Hematopoietic multipotent progenitor cell treated with erythropoietin and hydrocortisone succinate and interleukin-3 and kit ligand, for 15 days (in vitro differentiated cells): ENCODE measurements around the gene ARHGAP26.

ENCODE experiments used
- DNase-seq: peaks from one replicate; pipeline ENCODE4 v3.0.0-alpha.2; 2015; ENCODE audit warnings: low spot score

The ARHGAP26 gene

DNA sequence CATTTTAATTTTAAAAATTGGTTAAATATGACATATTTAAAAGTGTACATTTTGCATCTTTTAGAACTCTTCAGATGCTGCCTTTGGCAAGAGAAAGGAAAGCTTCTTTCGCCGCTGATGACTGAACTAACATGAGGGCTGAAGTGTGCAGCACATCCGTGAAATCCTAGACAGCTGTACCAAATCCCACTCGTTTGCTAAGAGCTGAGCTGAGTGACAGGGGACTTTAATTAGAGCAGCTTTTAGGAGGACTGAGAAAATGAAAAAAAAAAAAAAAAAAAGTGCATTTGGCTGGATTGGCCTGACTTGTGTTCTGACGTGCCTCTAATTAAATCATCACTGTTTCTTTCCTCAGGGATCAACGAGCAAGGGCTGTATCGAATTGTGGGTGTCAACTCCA, 271.3 kb downstream of the ARHGAP26 start:
- DNase-seq = no peak

DNA sequence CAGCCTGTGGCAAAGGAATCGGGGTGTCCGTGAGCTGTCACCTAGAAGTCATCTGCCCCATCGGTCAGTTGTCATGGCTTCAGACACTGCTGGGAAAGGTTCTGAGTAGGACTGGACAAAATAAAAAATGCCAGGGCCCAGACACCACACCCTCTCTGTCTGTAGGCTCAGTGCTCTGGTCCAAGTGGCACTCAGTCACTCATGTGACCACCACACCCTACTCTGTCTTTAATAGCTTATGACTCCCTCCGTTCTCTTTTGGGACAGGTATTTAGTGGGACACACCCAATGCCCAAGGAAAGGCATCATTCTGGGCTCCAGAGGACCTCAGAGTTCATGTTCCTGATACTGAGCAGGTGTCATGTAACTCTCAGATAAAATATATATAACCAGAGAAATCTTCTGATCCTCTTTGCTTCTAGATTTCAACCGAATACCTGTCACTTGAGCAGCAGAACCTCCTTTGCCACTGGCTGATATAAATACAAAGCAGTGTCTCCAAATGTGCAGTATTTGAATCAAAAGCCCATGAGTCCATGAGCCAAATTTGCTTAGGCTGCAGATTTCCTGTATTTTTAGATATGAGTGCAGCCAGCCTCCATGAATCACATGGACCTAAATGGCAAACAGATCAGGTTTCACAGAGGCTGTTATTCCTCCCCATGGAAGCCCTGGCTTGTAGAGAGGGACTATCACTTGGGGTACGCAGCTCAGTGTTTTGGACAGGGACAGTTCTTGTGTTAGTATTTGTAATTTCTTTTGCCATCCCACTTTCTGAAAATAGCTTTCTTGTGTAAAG, 272.0 kb downstream of the ARHGAP26 start:
- DNase-seq = no peak

DNA sequence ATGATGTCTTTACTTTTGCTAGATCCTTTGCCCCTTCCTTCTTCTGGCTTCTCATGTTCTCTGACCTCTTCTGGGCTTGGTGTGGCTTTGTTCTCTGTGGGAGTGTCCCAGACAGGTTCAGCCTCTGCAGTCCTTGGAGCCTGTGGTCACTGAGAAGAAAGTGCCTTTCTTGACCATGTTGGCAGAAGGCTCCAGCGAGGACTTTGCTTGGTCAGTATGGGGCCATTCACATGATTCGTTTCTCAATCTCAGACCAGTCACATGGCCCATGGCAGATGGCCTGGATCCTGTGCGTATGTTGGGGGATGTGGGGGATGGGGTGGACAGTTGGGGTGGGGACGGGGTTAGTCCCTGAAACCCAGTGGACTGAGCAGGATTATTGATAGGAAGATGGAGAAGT, 274.1 kb downstream of the ARHGAP26 start:
- DNase-seq = no peak

DNA sequence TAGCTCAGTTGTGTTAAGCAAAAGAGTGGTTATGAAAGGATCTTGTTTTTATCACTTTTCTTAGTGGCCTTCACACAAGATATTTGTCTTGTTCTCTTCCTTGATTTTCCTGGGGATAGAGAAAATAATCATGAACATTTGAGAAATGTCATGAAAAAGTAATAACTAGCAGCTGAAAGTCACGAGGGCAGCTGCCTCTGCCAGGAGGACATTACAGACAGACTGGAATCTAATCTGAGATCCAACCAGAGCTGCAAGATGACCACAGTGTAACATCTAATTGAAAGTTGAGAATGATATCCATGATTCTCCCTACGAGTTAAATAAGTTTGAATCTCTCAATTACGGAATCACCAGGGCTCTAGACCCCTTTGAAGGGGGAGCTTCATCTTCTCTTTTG, 274.9 kb downstream of the ARHGAP26 start:
- no peak for DNase-seq

DNA sequence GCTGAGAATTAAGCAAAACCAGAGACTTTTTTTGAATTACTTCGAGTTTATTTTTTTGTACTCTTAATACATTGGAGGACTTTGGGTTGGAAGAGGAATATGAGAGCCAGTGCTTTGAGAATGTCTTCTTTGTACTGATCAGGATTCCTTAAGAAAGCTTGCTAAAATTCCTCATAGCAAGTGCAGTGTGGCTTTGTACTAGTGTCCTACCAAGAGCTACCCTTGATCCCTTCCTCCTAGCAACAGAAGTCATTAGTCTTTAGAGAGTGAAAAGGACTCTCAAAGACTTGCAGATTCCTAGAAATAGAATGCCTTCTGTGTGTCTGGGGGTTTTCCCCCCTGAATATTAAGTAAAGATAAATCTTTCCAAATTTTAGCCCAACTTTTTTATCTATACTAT, 276.1 kb downstream of the ARHGAP26 start:
- DNase-seq = no peak

DNA sequence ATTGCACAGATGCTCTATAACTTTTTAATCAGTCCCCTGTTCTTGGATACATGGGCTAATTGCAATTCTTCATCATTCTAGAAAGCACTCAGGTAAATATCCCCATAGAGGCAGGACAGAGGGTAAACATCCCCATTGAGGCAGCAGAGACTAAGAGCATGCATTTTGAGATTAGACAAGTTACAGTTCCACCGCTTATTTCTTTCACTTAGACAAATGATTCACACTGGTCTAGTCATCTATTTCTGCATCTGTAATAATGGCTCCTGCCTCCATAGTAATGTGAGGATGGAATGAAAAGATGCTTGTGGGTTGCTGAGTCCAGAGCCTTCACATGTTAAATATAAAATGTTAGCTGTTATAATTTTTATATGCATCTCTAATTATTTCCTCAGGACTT, 276.9 kb downstream of the ARHGAP26 start:
- DNase-seq = no peak

DNA sequence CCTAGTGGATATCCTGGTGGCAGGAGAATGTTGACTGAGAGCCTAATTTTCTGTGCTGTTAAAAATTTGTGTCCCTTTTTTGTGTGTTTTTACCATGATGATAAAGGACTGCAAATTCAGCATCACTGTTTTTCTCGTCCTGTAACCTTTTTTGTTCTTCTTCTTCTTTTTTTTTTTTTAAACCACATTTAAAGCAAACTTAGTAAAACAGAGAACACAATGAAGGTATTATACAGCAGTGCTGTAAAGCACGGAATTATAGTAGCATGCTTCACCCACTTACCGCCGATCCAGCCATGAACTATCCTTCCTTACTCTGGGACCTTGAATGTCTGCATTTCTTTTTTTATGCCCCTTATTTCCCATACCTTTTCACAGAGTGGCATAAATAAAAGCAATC, 280.0 kb downstream of the ARHGAP26 start:
- no peak for DNase-seq

DNA sequence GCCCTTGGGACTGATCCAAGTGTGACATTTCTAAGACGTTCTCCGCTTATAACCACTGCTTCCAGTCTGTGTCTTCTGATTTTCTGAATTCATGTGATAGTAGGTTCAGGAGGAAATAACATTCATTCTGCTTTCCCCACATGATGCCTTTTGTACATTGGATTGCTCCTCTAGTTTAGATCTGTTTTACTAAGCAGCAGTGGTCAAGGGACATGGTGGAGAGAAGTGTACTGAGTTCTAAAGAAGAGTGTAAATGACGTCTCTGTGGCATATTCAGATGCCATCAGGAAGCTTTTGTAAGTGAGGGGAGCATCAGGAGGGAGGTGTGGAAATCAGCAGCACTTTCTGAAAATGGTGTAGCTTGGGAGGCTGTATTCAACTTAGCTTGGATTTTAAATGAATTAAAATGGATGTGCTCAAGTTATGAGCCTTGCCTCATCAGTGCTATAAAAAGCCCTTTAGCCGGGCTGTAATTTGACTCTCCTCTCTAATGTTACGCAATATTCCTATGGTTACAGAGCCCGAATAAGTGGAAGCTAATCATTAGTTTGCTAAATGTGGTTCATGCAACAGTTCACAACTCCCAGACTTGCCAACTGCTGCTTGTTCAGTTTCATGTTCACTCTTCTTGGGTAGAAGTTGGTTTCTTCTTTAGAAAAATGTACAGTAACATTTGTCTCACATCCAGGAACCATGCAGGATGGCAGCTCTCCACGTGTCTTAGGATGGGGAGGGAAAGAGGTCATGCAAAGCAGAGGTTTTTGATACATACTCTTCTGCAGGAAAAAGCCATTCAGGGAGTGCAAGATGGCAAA, 281.3 kb downstream of the ARHGAP26 start:
- no peak for DNase-seq

DNA sequence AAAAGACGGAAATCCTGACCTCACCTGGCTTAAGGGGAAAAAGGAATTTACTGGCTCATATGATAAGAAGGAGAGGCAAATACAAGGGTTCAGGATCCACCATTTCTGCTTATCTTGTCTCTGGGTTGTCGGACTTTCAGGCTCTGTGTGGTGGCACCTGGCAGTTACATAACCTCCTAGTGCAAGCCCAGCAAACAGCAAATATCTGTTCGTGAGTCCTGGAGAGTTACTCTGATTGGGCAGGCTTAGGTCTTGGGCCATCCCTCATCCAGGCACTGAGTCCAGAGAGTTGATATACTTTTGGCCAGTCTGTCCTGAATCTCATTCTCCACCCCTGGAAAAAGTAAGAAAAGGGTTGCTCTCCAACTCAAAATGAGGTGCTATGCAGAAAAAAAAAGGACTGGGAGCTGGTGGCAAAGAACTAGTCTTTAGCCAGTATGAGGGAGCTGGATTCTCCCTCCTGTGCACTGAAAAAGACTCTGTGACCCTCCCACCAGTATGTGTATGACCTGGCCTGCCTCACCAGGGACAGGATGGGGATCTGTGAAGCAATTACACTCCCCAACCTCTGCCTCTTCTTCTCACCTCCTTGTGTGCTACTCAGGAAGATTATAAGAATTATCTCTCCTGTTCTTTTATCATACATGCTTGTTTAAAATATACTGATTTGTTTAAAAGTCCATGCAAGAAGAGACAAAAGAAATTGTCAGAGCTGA, 282.9 kb downstream of the ARHGAP26 start:
- no peak for DNase-seq

DNA sequence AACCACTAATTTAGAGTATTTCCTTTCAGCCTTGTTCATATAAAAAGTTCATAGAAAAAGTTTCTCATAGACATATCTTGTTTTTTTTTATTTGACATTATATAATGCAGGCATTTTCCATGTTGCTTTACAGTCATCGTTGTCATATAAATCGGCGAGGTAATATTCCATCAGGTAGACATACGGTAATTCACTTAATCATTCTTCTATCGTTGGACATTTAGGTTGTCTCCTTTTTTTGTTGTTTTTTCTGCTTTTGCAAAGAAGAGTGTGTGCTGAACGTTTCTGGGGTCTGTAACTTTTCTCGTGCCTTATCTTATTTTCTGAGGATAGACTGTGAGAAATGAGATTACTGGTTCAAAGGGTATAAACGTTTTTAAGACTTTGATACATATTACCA, 283.6 kb downstream of the ARHGAP26 start:
- no peak for DNase-seq

DNA sequence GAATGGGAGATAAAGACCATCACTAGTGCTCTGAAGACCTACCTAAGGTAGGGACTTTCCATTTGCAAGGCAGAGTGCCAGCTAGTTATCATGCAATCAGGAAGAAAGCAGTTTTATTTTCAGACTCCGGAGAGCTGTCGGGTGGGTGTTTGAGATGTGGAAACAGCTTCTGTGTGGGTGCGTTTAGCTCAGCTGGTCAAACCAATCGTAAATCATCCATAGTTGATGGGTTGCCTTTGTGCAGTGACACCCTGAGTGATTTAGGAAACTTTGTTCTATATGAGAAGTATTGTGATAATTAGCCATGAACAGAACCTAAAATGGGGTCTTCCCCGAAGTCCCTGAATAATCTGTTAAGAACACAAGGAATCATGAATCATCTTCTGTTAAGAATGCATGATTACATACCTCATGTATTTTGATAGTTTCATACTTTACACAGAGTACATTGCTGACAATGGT, 284.3 kb downstream of the ARHGAP26 start:
- no peak for DNase-seq

DNA sequence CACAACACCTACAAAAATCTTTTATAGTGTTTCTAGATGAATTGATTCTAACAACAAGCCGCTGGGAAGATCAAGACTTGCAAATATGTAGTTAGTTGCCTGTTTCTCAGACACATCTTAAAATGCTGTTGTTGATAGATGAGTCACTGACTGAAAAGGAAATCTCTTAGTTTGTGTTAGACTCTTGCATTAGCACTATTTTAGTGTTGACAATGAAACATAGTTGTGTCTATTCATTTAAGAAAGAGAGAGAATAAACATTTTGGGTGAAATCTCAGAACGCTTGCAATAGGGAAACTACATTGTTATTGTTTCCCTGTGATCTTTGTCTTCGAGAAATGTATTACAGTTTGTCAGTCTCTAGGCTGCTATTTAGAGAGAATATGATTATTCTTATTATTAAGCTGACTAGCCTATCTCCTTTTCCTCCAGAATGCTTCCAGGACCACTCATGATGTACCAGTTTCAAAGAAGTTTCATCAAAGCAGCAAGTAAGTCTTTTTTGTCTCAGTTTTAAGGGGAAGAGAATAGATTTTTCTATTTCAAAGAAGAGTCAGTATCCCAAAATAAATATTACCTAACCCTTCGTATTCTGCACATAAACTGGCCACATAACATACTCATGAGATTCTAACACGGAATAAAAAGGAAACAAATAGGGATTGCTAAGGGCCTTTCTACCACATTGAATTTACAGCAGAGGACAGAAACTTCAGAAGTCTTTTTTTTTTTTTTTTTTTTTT, 285.6 kb downstream of the ARHGAP26 start:
- DNase-seq = no peak

DNA sequence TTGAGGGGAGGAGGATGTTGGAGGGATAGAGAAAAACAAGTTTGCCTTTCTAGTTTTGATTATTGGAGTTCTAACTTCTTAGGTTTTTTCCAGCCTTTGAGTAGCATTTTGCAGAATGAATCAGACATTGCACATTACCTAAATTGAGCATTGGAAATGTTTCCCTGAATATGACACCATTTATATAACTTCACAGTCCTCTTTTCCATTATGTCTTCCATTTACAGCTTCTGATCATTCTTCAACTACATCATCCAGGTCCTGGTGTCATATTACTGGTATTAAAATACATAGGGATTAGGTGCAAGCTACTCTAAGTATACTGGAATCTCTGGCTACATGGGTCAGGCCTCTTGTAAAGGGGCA, 286.1 kb downstream of the ARHGAP26 start:
- no peak for DNase-seq

DNA sequence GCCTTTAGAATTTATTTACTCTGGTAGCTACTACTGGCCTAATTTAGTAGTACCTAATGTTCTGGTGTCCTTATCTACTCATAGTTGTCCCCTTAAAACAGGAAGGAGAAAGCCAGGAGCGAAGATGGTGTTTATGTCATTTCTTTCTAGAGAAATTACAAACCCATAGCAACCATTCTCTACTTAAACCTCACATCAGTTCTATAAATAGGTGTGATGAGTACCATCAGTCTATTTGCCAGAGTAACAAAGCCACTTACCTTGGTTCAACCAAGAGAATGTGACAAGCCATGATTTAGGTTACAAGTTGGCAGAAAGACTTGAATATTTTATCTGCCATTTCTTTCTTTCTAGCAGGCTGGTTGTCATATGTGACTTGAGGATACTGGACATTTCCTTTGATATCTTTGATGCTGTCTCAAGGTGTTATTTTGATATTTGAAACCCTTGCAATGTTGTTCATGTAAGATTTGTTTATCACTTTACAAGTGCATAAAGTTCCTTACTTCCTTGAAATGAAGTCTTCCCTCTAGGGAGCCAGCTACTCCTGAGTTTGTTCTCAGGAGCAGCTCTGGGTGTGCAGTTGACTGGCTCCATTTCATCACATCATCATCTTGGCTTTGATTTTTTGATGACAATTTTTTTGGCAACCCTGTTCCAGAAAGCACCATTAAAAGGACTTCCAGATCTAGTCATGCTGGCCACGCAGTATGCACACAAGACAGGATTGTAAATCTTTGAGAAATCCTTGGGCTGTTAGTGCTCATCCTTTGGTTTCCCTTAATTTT, 286.8 kb downstream of the ARHGAP26 start:
- no peak for DNase-seq

DNA sequence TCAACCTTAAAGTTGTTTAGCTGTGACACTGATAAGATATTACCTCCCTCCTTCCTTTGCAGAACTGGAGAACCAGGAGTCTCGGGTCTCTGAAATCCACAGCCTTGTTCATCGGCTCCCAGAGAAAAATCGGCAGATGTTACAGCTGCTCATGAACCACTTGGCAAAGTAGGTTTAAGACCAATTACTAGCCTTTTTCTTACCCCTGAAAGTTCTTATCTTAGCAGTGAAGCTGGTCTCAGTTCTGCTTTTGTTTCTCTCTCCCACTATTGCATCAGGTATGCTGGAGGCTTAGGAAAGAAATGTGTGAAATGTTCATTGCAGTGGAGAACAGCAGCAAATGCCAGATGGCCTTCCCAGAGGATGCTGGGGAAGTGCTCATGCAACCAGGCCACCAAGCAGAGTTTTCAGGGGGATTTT, 287.4 kb downstream of the ARHGAP26 start:
- DNase-seq = no peak

DNA sequence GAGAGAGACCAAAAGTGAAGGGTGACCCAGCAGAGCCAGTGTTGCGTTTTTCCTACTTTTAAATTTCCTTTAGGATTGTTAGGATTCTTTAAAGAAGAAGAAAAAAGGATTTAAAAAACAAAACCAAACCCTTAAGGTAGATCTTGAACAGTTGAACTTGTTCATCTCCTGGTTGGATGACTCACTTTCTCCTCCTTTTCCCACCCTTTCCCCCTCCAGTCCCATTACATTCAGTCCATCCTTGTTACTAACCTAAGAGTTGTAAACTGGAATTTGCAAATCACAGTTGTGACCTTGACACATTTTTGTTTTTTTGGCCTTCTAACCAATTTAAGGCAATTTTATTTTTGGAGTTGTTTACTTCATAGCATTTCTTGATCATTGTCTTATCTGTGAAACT, 289.2 kb downstream of the ARHGAP26 start:
- no peak for DNase-seq

DNA sequence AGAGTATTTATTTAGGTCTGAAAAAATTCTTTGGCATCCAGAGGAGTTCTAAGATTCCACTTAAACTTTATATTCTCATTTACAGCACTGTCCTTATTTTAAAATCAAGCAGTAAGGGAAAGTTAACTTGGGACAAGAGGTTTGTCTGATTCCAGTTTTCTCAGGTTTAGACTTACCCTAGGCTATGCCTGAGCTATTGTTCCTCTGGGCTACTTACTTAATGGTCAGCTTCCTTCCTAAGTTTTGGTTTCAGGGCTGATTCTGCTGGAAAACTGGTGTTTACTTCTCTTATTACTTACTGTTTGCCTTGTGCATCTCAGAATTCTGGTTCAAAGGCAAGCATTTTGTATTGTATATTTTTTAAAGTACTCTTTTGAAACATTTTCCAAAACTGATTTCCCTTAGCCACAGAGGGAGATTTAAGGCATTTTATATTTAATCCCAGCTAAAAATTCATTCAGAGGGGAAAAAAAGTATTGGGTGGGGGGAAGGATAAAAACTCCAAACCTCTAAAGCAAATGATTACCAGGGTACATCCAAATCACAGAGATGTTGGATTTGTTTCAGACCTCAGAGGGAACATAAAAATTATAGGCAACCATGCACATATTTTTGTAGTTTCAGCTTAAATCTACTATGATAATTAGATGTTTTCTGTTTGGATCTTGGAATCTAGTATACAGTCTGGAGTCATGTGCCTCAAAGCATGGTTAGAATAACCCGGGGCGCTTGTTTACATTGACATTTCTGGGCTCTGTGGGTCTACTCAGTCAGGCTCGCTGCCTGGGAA, 290.0 kb downstream of the ARHGAP26 start:
- DNase-seq = no peak

DNA sequence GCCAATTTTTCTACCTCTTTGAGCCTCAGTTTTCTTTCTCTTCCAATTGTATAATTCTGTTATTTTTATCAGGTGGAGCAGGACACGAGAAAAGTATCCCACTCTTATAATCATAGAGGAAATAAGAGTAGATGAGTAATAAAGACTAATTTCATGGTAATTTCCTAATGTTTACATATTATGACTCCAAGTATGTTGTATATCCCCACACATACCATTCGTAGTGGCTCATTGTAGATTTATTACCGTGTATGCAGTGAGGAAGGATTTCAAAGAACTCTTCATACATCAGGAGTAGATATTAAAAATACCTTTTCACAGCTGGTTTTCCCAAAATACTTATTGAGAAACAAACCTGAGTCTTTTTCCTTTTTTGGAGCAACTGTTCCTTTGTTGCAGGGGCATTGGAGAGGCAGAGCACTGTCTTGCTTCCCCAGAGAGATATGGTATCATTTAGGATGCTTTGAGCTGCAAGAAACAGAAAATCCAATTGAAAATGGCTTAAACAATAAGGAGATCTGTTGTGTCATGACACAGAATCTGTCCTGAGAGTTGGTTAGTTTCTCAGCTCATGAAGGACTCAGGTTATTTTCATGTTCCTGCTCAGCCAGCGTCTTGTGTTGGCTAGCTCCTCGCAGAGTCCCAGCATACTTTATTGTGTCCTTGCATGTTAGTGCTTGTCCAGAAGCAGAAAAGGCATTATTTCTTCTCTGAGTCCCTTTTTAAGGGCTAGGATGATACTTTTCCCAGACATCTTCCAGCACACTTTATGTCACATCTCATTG, 291.2 kb downstream of the ARHGAP26 start:
- DNase-seq = no peak

DNA sequence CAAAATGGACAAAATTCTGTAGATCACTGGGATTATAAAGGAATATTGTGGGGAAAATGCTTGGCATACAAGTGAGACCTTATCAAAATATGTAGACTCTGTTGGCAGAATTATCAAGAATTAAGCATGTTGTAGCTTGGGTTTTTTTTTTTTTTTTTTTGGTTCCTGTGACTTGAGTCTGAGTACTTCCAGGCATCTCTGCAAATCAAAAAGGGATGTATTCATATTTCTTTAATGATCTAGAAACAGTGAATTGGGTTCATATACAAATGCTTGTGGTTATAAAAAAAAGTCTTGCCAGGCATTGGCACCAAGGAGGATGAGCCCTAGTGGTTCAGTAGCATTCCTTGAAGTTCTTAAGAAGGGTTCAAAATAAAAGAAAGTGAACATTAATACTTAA, 292.2 kb downstream of the ARHGAP26 start:
- DNase-seq = no peak
